Measurements from ENCODE around the gene MAB21L1. TPM values are rescaled to one million over a fixed set of nuclear protein-coding genes. Genes with fewer than 3 reads are reported as not detected.

The MAB21L1 gene
- total RNA-seq (2014; rRNA removed; shearing (Covaris generic)), result not detected in 2 replicates
- 0.28 and 0.78 TPM in 2 replicates for polyA plus RNA-seq (2016; fragmentation: Nextera tagmentation; extraction: Ambion mirVana)
- long read RNA-seq, result 0 reads

DNA sequence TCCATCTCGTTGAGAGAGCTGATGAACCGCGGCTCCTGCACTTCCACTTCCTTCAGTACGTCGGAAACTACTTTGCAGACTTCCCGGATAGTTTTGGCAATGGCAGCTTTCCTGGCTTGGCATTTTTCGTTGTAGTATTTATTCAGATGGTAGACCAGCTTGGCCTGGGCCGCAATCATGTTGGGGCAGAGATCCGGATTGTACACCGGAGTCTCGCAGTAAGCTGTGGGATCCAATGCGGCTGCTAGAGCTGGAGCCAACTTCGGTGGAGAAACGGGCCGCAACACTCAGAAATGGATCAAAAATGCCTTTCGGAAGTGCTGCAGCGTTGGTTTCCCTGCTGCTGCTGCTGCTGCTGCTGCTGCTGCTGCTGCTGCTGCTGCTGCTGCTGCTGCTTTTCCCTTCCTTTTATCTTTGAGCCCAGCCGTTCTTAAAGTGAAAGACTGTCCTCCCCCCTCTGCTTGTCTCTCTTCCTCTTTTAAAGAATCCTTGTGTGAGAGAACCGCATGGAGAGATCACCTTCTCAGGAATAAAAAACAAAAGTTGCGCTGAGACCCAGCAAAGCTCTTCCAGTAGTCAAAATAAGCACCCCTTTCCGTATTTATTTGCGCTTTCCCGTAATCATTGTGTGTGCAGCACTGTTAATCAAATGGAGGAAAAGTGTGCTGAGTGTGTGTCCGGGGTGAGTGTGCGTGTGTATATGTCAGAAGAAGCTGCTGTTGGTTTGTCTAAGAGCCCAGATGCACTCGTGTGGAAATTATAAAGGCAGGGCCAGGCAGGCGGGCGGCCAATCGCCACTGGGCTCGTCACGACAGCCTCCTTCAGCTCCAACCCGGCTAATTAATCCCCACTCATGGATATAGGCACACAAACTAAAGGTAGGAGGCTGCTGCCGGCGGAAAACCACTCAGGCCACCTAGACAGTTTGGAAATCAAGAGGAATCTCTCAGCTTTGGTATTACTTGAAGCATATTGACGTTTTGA is at the start of gene MAB21L1:
Gene MAB21L1 (minus strand): TSS at position 730 of the 984 bp plus-strand sequence. CDS start 551 bp downstream, at position 179.
- peaks cover 31% of the 10 kb centered on the region for H4K20me1 ChIP-seq (replicated peaks; ENCODE audit: insufficient read depth)
- H3K4me1 ChIP-seq (ENCODE audit: insufficient read depth), result peaks cover 72% of the 10 kb centered on the region
- peak within 1 kb of the TSS; percentile 21; the same call in 1 of the 2 replicates for H2AFZ ChIP-seq
- Mint-ChIP-seq H3K4me3 (peak within 1 kb of the TSS; percentile 81), H3K9me3 (no peaks in the 10 kb centered on the region), H3K27me3 (ENCODE audit: insufficient read depth, low read depth, poor library complexity) (peaks cover 78% of the 10 kb centered on the region), H3K36me3 (ENCODE audit: low read depth) (no peaks in the 10 kb centered on the region), H3K4me1 (peaks cover 52% of the 10 kb centered on the region), H3K27ac (no peak within 1 kb of the TSS)
- no peaks in the 10 kb centered on the region for H3K9me2 ChIP-seq (ENCODE audit: insufficient read depth)
- peaks cover 94% of the 10 kb centered on the region for H3K27me3 ChIP-seq (ENCODE audit: insufficient read depth)
- peak within 1 kb of the TSS; percentile 64 for H3K4me3 ChIP-seq
- peak; percentile 49 for DNase-seq (ENCODE audit: low spot score)
- H3K79me2 ChIP-seq (replicated peaks; ENCODE audit: insufficient read depth), result no peaks in the 10 kb centered on the region
- no peaks in the 10 kb centered on the region; the same call in 1 of the 2 replicates for H3F3A ChIP-seq (replicated peaks; ENCODE audit: low read depth)
- no peak for TF ChIP-seq JUNB (IDR thresholded peaks at IDR 0.05; ENCODE audit: unreplicated experiment)
- peak; percentile 63 for TF ChIP-seq EZH2phosphoT487 (IDR thresholded peaks at IDR 0.05; ENCODE audit: unreplicated experiment)
- TF ChIP-seq EZH2 (IDR thresholded peaks at IDR 0.05; ENCODE audit: low read depth, unreplicated experiment), result peak; percentile 77
- no peak; the same call in 2 of the 3 replicates for ATAC-seq
- H3K27ac ChIP-seq (ENCODE audit: low read depth), result no peak within 1 kb of the TSS
- H3K36me3 ChIP-seq (ENCODE audit: insufficient read depth), result no peaks in the 10 kb centered on the region
- H3K4me2 ChIP-seq, result peak within 1 kb of the TSS; percentile 86

DNA sequence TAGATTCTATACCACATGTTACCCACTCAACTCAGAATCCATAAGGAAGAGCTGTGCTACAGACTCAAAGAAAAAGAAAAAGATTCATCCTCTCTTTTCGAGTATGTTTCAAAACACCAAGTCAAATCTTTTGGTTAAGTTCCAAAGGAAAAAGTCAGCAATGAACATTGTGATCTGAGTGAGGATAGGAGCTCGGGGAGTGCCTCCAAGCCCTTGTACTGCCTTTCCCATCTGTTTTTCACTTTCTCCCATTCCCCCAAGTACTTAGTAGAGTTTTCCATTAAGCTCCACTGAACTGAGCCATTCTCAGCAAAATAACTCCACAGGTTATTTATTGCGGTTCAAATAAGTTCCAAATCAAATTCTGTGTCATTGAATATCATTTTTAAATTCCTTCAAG is 47.7 kb upstream of the MAB21L1 start:
- H3K27ac Mint-ChIP-seq, result no peak overlapping the region
- no peak for DNase-seq (ENCODE audit: low spot score)
- H3K4me1 Mint-ChIP-seq, result no peaks in the 10 kb centered on the region; the same call in 2 of the 3 replicates
- Histone ChIP-seq H2AFZ (no peak overlapping the region), H3K9me2 (ENCODE audit: insufficient read depth) (no peaks in the 10 kb centered on the region; the same call in 1 of the 2 replicates), H3K4me3 (no peak overlapping the region), H3K79me2 (replicated peaks; ENCODE audit: insufficient read depth) (no peaks in the 10 kb centered on the region), H4K20me1 (replicated peaks; ENCODE audit: insufficient read depth) (no peaks in the 10 kb centered on the region), H3F3A (replicated peaks; ENCODE audit: low read depth) (no peaks in the 10 kb centered on the region), H3K27me3 (ENCODE audit: insufficient read depth) (no peaks in the 10 kb centered on the region), H3K27ac (ENCODE audit: low read depth) (no peak overlapping the region), H3K4me2 (no peak overlapping the region), H3K36me3 (ENCODE audit: insufficient read depth) (no peaks in the 10 kb centered on the region), H3K4me1 (ENCODE audit: insufficient read depth) (no peaks in the 10 kb centered on the region)
- H3K9me3 Mint-ChIP-seq, result peaks cover 4% of the 10 kb centered on the region; the same call in 2 of the 3 replicates
- no peak for ATAC-seq
- H3K36me3 Mint-ChIP-seq (ENCODE audit: low read depth), result peaks cover 6% of the 10 kb centered on the region
- no peak overlapping the region for H3K4me3 Mint-ChIP-seq
- H3K27me3 Mint-ChIP-seq (ENCODE audit: insufficient read depth, low read depth, poor library complexity), result peaks cover 5% of the 10 kb centered on the region
- no peak for TF ChIP-seq ZNF462 (CRISPR knock-in tag; IDR thresholded peaks at IDR 0.05)
- no peak for TF ChIP-seq EZH2phosphoT487 (IDR thresholded peaks at IDR 0.05; ENCODE audit: unreplicated experiment)
- no peak for TF ChIP-seq POLR2AphosphoS5 (IDR thresholded peaks at IDR 0.05; ENCODE audit: low read depth)
- no peak for TF ChIP-seq EZH2 (IDR thresholded peaks at IDR 0.05; ENCODE audit: low read depth, unreplicated experiment)
- no peak for TF ChIP-seq JUNB (IDR thresholded peaks at IDR 0.05; ENCODE audit: unreplicated experiment)
- no peak for TF ChIP-seq CTCF (conservative IDR thresholded peaks at IDR 0.05; ENCODE audit: low read depth in 2 of 2)

Measured in GM23338 (cell line).